Nephron (organoid): Measurements from ENCODE around the gene WDFY4.

Source experiments
- H3K27ac Mint-ChIP-seq, 3 experiments: 2 replicates each; pipeline ENCODE4 v1.8.0; 2020; ENCODE audit warnings: mixed read lengths in 3 of 3, mild to moderate bottlenecking in 2 of 3, moderate library complexity in 1 of 3
- H3K27me3 Mint-ChIP-seq: 2 replicates; pipeline ENCODE4 v1.8.0; 2021; ENCODE audit warnings: low read depth, mild to moderate bottlenecking, moderate library complexity, mixed read lengths
- H3K36me3 Mint-ChIP-seq: 2 replicates; pipeline ENCODE4 v1.8.0; 2020; ENCODE audit warnings: low read depth, mixed read lengths
- H3K4me1 Mint-ChIP-seq: 2 replicates; pipeline ENCODE4 v1.8.0; 2020; ENCODE audit warnings: mixed read lengths
- H3K4me3 Mint-ChIP-seq, 3 experiments: 2 replicates each; pipeline ENCODE4 v1.8.0; 2020; ENCODE audit warnings: mild to moderate bottlenecking in 3 of 3, mixed read lengths in 3 of 3, moderate library complexity in 2 of 3
- H3K9me3 Mint-ChIP-seq: 2 replicates; pipeline ENCODE4 v1.8.0; 2020; ENCODE audit warnings: mixed read lengths
- CTCF ChIP-seq, 3 experiments: fragments of 200-600 bp; sonication (generic); IDR thresholded peaks; one replicate each; pipeline ENCODE4 v1.5.0; 2021; ENCODE audit warnings: antibody characterized with exemption in 3 of 3; ENCODE audit not compliant: unreplicated experiment in 3 of 3

Gene WDFY4

DNA sequence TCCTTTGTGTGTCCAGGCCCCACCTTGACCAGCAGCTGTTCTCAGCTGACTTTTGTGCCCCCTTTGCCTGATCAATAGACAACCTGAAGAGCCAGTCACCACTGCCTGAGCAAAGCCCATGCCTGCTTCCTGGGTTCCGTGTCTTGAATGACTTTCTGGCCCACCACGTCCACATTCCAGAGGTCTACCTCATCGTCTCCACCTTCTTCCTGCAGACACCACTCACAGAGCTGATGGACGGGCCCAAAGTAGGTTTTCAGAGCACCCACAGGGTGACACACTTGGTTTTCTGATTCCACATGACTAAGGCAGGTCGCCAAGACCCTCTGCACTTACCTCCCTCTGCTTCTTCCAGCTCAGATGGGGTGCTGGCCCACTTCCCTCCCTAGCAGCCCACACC lies 126.8 kb downstream of the WDFY4 start:
- peaks cover 8% of the 10 kb centered on the region for H3K27me3 Mint-ChIP-seq
- peaks cover 10% of the 10 kb centered on the region for H3K4me1 Mint-ChIP-seq
- H3K27ac Mint-ChIP-seq: no peak overlapping the region
- H3K36me3 Mint-ChIP-seq: no peaks in the 10 kb centered on the region
- no peak for TF ChIP-seq CTCF (IDR thresholded peaks at IDR 0.05; ENCODE audit: unreplicated experiment in 3 of 3)
- H3K4me3 Mint-ChIP-seq: no peak overlapping the region
- H3K9me3 Mint-ChIP-seq: no peaks in the 10 kb centered on the region

DNA sequence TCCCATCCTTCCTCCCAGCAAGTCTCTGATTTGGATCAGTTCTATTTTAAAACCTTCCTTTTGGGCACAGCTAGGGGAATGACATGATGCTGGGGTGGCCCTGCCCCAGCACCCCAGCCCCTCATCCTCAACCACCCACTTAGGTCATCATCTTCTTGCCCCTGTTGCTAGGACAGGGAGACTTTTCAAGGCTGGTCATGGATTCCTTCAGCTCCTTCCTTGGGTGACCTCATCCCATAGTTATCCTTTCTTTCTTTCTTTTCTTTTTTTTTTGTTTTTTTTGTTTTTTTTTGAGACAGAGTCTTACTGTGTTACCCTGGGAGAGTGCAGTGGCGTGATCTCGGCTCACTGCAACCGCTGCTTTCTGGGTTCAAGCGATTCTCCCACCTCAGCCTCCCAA lies 127.2 kb downstream of the WDFY4 start:
- H3K4me1 Mint-ChIP-seq: peaks cover 10% of the 10 kb centered on the region
- H3K4me3 Mint-ChIP-seq: no peak overlapping the region
- TF ChIP-seq CTCF (IDR thresholded peaks at IDR 0.05; ENCODE audit: unreplicated experiment in 3 of 3): no peak
- H3K9me3 Mint-ChIP-seq: no peaks in the 10 kb centered on the region
- H3K36me3 Mint-ChIP-seq: no peaks in the 10 kb centered on the region
- H3K27ac Mint-ChIP-seq: no peak overlapping the region
- peaks cover 8% of the 10 kb centered on the region for H3K27me3 Mint-ChIP-seq

DNA sequence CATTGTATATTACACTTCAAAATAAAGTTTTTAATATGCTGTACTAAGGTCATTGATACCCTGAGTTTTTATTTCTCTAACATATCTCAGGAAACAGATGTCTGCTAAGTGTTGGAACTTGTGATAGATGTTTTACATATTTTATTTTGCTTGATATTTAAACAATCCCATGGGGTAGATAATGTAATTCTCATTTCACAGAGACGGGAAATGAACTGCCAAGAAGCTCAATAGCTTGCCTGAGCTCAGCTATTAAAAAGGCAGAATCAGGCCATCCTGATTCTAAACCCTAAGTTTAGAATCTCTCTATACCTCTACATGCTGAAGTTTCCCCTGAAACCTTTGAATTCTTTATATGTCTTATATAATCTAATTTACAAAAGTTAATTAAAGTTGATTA lies 128.6 kb downstream of the WDFY4 start:
- peaks cover 8% of the 10 kb centered on the region for H3K27me3 Mint-ChIP-seq
- H3K36me3 Mint-ChIP-seq: no peaks in the 10 kb centered on the region
- no peak for TF ChIP-seq CTCF (IDR thresholded peaks at IDR 0.05; ENCODE audit: unreplicated experiment in 3 of 3)
- peaks cover 3% of the 10 kb centered on the region for H3K4me1 Mint-ChIP-seq
- no peaks in the 10 kb centered on the region for H3K9me3 Mint-ChIP-seq
- no peak overlapping the region for H3K27ac Mint-ChIP-seq
- no peak overlapping the region for H3K4me3 Mint-ChIP-seq

- Mint-ChIP-seq H3K27me3 (peaks cover 8% of the 10 kb centered on the region), H3K4me1 (no peaks in the 10 kb centered on the region), H3K27ac (no peak overlapping the region), H3K4me3 (no peak overlapping the region), H3K36me3 (no peaks in the 10 kb centered on the region), H3K9me3 (no peaks in the 10 kb centered on the region)
- no peak for TF ChIP-seq CTCF (IDR thresholded peaks at IDR 0.05; ENCODE audit: unreplicated experiment in 3 of 3)
Measured at GRCh38 chr10:48813825-48814224, 129.2 kb downstream of the WDFY4 start.

DNA sequence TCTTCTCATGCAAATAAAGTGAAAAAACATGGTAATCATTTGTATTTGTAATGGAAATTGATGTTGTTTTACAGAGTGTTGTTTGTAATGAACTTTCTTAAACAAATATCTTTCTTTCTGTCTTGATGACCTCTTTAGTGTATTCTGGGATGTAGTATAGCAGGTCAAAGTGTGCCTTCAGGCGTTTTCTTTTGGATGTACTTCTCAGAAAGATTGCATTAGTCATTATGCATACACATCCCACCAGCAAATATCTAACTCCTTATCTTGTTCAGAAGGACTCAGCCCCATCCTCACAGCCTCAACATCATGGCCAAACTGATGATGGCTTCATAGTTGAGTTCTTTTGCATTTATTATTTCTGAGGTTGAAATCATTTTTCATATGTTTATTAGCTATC lies 130.3 kb downstream of the WDFY4 start:
- no peak for TF ChIP-seq CTCF (IDR thresholded peaks at IDR 0.05; ENCODE audit: unreplicated experiment in 3 of 3)
- no peaks in the 10 kb centered on the region for H3K9me3 Mint-ChIP-seq
- peaks cover 8% of the 10 kb centered on the region for H3K27me3 Mint-ChIP-seq
- H3K36me3 Mint-ChIP-seq: no peaks in the 10 kb centered on the region
- no peak overlapping the region for H3K27ac Mint-ChIP-seq
- H3K4me3 Mint-ChIP-seq: no peak overlapping the region
- no peaks in the 10 kb centered on the region for H3K4me1 Mint-ChIP-seq

DNA sequence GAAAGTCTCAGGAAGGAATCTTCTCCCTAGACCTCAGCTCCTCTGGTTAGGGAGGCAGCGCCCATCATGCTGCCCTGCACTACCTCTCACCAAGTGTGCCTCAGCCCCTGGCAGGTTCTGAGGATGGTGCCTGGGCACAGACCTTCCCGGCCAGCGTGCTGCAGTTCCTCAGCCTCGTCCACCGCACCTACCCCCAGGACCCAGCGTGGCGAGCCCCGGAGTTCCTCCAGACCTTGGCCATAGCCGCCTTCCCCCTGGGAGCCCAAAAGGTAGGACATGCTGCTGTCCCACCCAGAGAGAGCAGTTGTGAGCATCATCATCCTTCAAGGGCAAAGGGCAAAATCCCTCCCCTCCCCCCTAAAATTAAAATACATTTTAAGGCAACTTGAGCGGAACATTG lies 132.5 kb downstream of the WDFY4 start:
- H3K4me3 Mint-ChIP-seq: no peak overlapping the region
- no peak overlapping the region for H3K27ac Mint-ChIP-seq
- H3K27me3 Mint-ChIP-seq: peaks cover 17% of the 10 kb centered on the region
- H3K4me1 Mint-ChIP-seq: no peaks in the 10 kb centered on the region
- TF ChIP-seq CTCF (IDR thresholded peaks at IDR 0.05; ENCODE audit: unreplicated experiment in 3 of 3): no peak
- H3K9me3 Mint-ChIP-seq: no peaks in the 10 kb centered on the region
- no peaks in the 10 kb centered on the region for H3K36me3 Mint-ChIP-seq
